Activated CD4-positive, alpha-beta T cell treated with anti-CD3 and anti-CD28 coated beads for 48 hours (primary cell): Measurements from ENCODE around the gene DGKZ.

Source experiments
- DNase-seq: peaks from one replicate; pipeline ENCODE4 v3.0.0-alpha.2; 2020

The DGKZ gene

GRCh38 chr11:46397526-46397925, 50.3 kb downstream of the DGKZ start:
- DNase-seq: no peak

DNA sequence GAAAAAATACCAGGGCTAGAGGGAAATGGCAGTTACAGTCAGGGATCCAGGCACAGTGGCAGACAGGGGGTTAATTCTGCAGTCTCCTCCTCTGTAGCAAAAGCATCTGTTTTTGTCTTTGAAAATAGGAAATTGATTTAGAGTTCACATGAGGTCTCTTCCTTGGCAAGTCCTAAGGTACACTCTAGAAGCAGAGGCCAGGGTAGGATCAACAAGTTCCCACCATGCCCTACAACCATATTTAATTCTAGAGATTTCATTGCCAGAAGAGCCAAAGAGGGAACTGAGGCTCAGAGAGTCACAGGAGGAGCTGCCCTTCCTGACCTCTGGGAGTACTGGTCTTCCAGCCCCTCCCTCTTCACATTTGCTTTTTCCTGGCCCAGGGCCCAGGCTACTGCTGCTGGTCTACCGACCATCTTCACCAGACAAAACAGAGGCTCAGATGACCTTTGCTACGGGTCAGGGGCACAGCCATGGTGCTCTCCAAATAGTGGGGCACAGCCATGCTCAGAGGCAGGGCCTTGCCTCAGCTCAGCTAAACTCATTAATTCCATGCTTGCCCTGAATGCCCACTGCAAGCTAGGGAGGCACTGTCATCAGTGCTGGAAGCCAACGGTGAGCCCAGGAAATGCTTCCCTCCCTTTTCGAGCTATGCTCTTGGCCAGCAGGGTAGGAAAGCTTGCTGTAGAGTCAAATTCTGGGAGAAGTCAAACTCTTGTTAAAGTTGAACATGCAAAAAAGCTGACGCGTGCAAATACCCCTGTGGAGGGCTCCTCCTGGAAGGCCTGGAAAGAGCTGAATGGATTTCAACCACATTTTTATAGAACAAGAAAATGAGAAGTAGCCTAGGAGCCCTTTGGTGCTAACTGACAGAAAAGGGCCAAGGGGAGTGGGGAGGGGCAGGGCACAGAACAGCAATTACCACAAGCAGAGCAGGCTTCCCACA, 56.0 kb downstream of the DGKZ start:
- no peak for DNase-seq

DNA sequence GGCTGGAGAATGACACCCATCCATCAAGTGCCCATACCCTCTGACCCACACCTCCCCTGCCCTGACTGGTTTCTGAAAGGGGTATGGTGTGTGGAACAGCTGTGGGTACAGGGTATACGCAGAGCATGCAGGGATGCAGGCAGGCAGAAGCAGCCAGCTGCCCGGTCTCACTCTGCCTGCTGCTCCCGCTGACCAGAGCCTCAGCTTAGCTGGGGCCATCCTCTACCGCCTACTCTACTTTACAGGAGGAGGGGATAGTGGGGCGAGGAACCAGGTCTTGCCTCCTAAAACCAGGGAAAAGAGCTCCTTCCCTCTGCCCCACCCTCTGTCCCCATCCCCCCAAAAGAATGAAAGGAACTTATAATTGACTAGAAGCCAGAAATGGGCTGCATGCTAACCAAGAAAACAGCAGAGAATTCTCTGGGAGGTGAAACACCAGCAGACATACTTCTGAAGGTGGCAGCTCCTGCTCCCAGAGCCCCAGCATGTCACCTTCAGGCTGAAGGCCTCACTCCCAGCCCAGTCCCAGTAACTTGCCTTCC, 57.3 kb downstream of the DGKZ start:
- no peak for DNase-seq

DNA sequence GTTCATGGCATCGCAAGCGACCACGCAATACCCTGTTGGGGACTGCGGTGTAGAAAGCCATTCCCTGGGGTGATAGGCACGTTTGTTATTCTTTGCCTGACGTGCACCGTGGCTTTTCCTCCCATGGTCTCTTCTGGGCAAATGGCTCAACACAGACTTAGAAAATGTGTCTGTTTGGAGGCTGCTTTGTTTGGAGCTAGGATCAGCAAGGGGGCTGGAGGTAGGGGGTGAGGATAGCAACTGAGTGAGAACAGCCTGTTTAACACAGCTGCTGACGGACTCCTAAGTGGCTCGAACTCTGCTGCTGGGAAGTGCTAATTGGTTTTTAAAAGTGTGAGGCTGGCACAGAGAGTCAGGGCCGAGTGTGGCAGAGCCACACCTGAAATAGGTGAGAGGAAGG, 60.4 kb downstream of the DGKZ start:
- DNase-seq: no peak

GRCh38 chr11:46408407-46408986, 61.2 kb downstream of the DGKZ start:
- no peak for DNase-seq

DNA sequence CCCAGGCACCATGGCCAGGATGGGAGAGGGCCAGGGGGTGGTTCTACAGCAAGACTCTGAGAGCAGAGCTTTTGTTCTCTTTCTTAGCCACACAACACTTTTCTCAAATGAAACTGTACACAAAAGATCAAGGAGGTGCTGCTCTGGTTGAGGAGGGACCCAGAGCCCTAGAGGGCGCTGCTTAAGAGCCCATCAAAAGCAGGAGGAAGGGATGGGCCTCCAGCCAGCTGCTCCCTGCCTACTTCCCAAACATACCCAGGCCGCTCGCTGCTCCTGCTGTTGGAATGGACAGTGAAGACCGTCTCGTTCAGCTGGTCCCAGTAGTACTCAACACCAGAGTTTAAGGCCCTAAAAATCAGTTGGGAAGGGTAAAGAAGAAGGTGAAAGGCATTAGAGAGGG, 62.8 kb downstream of the DGKZ start:
- DNase-seq: no peak

- DNase-seq: no peak
Observed at GRCh38 chr11:46413760-46414465, 66.7 kb downstream of the DGKZ start.

- DNase-seq: no peak
Observed at GRCh38 chr11:46414466-46414796, 67.2 kb downstream of the DGKZ start.

GRCh38 chr11:46414879-46415278, 67.6 kb downstream of the DGKZ start:
- no peak for DNase-seq

DNA sequence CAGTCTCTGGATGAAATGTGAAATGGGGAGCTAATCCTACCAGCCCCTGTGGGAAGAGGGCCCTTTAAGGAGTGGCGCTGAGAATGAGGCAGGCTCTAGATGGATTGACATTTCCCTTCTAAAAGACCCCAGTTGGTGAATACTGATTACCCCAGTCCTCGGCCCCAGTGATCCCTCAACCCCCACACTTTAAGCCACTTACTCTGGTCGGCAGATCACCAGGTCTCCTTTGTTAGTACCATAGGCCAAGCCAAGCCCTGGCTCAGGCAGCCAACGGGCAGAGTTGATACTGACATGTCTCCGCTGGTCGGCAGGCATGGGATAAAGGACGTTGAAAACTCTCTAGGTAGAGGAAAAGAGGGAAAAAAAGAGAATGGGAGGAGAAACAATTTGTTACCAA, 70.4 kb downstream of the DGKZ start:
- no peak for DNase-seq

GRCh38 chr11:46418751-46419150, 71.5 kb downstream of the DGKZ start:
- DNase-seq: no peak

- no peak for DNase-seq
Observed at GRCh38 chr11:46420513-46420912, 73.2 kb downstream of the DGKZ start.

- DNase-seq: no peak
Observed at GRCh38 chr11:46421257-46421880, 74.1 kb downstream of the DGKZ start.

- no peak for DNase-seq
Observed at GRCh38 chr11:46422588-46422987, 75.3 kb downstream of the DGKZ start.

GRCh38 chr11:46426233-46426991, 79.1 kb downstream of the DGKZ start:
- no peak for DNase-seq

DNA sequence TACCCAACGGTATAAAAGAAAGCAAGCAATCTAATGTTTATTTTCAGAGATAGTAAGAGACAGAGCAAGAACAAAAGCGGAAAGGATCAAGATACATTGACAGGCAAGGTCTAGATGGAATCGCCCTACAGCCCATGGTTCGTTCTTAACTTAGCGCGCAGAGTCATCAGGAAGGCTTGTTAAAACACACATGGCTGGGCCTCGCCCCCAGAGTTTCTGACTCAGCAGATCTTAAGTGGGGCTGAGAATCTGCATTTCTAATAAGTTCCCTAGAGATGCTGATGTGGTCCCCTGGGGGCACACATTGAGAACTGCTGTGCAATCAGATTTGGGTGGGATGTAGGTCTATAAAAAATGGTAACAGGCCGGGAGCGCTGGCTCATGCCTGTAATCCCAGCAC, 80.1 kb downstream of the DGKZ start:
- no peak for DNase-seq

DNA sequence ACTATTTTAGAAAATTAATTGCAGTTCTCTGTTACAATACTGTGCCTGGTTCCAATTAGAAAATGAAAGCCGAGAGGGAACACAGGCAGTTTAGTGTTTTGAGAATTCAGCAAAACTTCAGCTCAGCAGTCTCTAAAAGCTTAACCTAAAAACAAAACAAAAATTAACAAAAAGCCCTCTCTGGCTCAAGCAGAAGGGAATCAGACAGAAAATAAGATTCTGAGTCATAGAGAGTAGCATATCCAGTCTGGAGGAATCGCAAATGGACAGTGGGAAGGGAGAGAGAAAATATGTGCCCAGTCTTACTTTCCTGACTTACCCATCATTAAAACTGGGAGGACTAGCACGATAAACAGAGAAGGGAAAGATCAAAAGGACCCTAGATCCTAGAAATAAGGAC, 82.5 kb downstream of the DGKZ start:
- DNase-seq: no peak
